ENCODE results near the gene CHIT1.

- TF ChIP-seq CTCF (conservative IDR thresholded peaks at IDR 0.05; ENCODE audit: low read depth in 2 of 2), result no peak
- TF ChIP-seq EZH2 (IDR thresholded peaks at IDR 0.05; ENCODE audit: low read depth, unreplicated experiment), result no peak
- no peak for TF ChIP-seq ZNF331 (CRISPR knock-in tag; IDR thresholded peaks at IDR 0.05; ENCODE audit: low read depth)
- TF ChIP-seq REST (IDR thresholded peaks at IDR 0.05; ENCODE audit: unreplicated experiment), result no peak
- no peak for TF ChIP-seq EZH2phosphoT487 (IDR thresholded peaks at IDR 0.05; ENCODE audit: unreplicated experiment)
- TF ChIP-seq POLR2AphosphoS5 (IDR thresholded peaks at IDR 0.05; ENCODE audit: low read depth), result no peak
- TF ChIP-seq CREB1 (CRISPR knock-in tag; IDR thresholded peaks at IDR 0.05; ENCODE audit: low read depth), result no peak
These were observed 43.4 kb downstream of the CHIT1 start for GRCh38 chr1:203186091-203186445.
